ENCODE data around the gene NFIA. TPM values are rescaled to one million over a fixed set of nuclear protein-coding genes. Genes with fewer than 3 reads are reported as not detected.
"Not testable (repeated sequence)": the region's sequence is repeated elsewhere in the genome, so short reads cannot be mapped to it uniquely, and the experiment has no call there.

The NFIA gene
- total RNA-seq, 1 experiment from 2014 or later = 0.35 TPM

DNA sequence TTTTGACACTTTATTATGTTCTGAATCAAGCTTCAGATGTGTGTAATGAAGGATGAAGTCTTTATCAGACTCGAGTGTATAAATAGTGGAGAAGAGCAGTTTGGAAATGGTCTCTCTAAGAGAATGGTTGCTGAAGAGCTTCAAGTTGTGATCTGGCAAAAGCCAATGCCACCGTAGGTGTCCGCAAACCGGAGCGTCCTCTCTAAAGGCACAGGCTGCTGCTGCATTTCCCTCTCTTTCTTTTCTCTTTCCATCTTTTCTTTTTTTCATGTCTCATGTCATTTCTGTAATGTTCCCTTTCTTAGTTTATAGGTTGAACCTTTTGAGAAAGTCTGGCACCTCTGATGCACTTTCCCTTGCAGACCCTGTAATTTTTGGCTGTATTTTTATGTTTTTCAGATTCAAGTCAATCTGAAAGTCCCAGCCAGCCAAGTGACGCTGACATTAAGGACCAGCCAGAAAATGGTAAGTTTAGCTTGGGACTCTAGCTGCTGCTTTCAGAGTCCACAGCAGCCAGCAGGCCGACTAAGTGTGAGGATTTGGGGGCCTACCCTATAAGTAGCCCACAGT is 194.8 kb downstream of the NFIA start:
- WGBS (ENCODE audit: extremely low coverage, insufficient read length, low lambda C conversion rate) = no CpG with 5 or more reads among the region's 7 CpGs
- H2BK20ac ChIP-seq (ENCODE audit: low read depth, low read length, poor library complexity, severe bottlenecking) = no peak overlapping the region
- H3K14ac ChIP-seq (ENCODE audit: insufficient read depth, low read length) = no peak overlapping the region
- peaks cover 19% of the 10 kb centered on the region in 2 experiments for H3K4me1 Mint-ChIP-seq
- no peak overlapping the region for H2AK5ac ChIP-seq (ENCODE audit: insufficient read length, low read length)
- no peaks in the 10 kb centered on the region for H3K23me2 ChIP-seq (ENCODE audit: insufficient read length, low read depth, low read length, poor library complexity, severe bottlenecking)
- no peaks in the 10 kb centered on the region for H3K4me1 ChIP-seq (ENCODE audit: insufficient read depth, low read length)
- no peak overlapping the region for H3K9ac ChIP-seq (ENCODE audit: extremely low read depth, insufficient read length, low read length)
- H4K5ac ChIP-seq (ENCODE audit: insufficient read length, low read depth, low read length) = no peak overlapping the region
- no peak overlapping the region for H3K4ac ChIP-seq (ENCODE audit: low read depth, low read length)
- H3T11ph ChIP-seq (ENCODE audit: low read length) = no peak overlapping the region
- DNase-seq = no peak
- H3K27me3 Mint-ChIP-seq (ENCODE audit: low read depth) = no peaks in the 10 kb centered on the region
- H3K18ac ChIP-seq (ENCODE audit: insufficient read length, low read depth, low read length) = no peak overlapping the region
- no peak overlapping the region for H3K4me3 Mint-ChIP-seq
- no peak overlapping the region for H3K56ac ChIP-seq (ENCODE audit: insufficient read length, low read depth, low read length)
- H4K8ac ChIP-seq (replicated peaks; ENCODE audit: insufficient read length, low read depth, low read length) = no peak overlapping the region
- no peak overlapping the region for H3K4me2 ChIP-seq (ENCODE audit: insufficient read depth, insufficient read length, low read length)
- H3K23ac ChIP-seq (ENCODE audit: insufficient read length, low read depth, low read length) = no peak overlapping the region
- no peak overlapping the region for H4K91ac ChIP-seq (ENCODE audit: insufficient read length, low read depth, low read length)
- no peaks in the 10 kb centered on the region for H3K36me3 Mint-ChIP-seq (ENCODE audit: insufficient read depth in 1 of 3, low read depth in 3 of 3)
- no peaks in the 10 kb centered on the region for H3K79me2 ChIP-seq (ENCODE audit: insufficient read depth, low read length)
- H3K9me3 Mint-ChIP-seq = no peaks in the 10 kb centered on the region
- no peak overlapping the region for H2BK12ac ChIP-seq (ENCODE audit: insufficient read length, low read depth, low read length)
- peak overlapping the region; percentile 41 to 74 (median 53); a peak in 3 of 7 replicates for H3K27ac Mint-ChIP-seq
- no peak overlapping the region for H3K27ac ChIP-seq (ENCODE audit: insufficient read length, low read depth, low read length)
- H2BK5ac ChIP-seq (ENCODE audit: insufficient read length, low read length) = no peak overlapping the region
- TF ChIP-seq, protein P1, sequence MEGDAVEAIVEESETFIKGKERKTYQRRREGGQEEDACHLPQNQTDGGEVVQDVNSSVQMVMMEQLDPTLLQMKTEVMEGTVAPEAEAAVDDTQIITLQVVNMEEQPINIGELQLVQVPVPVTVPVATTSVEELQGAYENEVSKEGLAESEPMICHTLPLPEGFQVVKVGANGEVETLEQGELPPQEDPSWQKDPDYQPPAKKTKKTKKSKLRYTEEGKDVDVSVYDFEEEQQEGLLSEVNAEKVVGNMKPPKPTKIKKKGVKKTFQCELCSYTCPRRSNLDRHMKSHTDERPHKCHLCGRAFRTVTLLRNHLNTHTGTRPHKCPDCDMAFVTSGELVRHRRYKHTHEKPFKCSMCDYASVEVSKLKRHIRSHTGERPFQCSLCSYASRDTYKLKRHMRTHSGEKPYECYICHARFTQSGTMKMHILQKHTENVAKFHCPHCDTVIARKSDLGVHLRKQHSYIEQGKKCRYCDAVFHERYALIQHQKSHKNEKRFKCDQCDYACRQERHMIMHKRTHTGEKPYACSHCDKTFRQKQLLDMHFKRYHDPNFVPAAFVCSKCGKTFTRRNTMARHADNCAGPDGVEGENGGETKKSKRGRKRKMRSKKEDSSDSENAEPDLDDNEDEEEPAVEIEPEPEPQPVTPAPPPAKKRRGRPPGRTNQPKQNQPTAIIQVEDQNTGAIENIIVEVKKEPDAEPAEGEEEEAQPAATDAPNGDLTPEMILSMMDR (conservative IDR thresholded peaks at IDR 0.05) = no peak
- no peaks in the 10 kb centered on the region for H3K9me3 ChIP-seq (ENCODE audit: control insufficient read depth, low read depth, low read length)
- no peak overlapping the region for H2AFZ ChIP-seq (ENCODE audit: low read length)
- H4K20me1 ChIP-seq (ENCODE audit: control insufficient read depth, insufficient read depth, insufficient read length) = no peaks in the 10 kb centered on the region
- no peak overlapping the region for H2BK120ac ChIP-seq (ENCODE audit: low read depth, low read length, poor library complexity, severe bottlenecking)
- H3K79me1 ChIP-seq (ENCODE audit: insufficient read depth, low read depth, low read length, poor library complexity, severe bottlenecking) = no peaks in the 10 kb centered on the region
- H2BK15ac ChIP-seq (ENCODE audit: low read depth, low read length) = no peak overlapping the region
- no peaks in the 10 kb centered on the region for H3K27me3 ChIP-seq (ENCODE audit: insufficient read depth, low read length)

DNA sequence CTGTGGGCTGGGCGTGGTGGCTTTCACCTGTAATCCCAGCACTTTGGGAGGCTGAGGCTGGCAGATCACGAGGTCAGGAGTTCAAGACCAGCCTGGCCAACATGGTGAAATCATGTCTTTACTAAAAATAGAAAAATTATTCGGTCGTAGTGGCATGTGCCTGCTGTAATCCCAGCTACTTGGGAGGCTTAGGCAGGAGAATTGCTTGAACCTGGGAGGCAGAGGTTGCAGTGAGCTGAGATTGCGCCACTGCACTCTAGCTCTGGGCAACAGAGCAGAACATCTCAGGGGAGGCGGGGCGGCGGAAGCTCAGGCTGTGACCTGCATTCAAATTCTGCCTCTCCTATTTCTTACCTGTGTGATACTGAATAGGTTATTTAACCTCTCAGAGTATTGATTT is 196.1 kb downstream of the NFIA start:
- H2BK15ac ChIP-seq (ENCODE audit: low read depth, low read length); H3K36me3 Mint-ChIP-seq (ENCODE audit: insufficient read depth in 1 of 3, low read depth in 3 of 3); H3K79me1 ChIP-seq (ENCODE audit: insufficient read depth, low read depth, low read length, poor library complexity, severe bottlenecking); H3K14ac ChIP-seq (ENCODE audit: insufficient read depth, low read length); H3K56ac ChIP-seq (ENCODE audit: insufficient read length, low read depth, low read length); H3K79me2 ChIP-seq (ENCODE audit: insufficient read depth, low read length); DNase-seq; H2BK5ac ChIP-seq (ENCODE audit: insufficient read length, low read length); H3K23me2 ChIP-seq (ENCODE audit: insufficient read length, low read depth, low read length, poor library complexity, severe bottlenecking); H4K91ac ChIP-seq (ENCODE audit: insufficient read length, low read depth, low read length); H3K4ac ChIP-seq (ENCODE audit: low read depth, low read length); H3K4me1 ChIP-seq (ENCODE audit: insufficient read depth, low read length); H3K27me3 ChIP-seq (ENCODE audit: insufficient read depth, low read length); H3K4me2 ChIP-seq (ENCODE audit: insufficient read depth, insufficient read length, low read length); H3K18ac ChIP-seq (ENCODE audit: insufficient read length, low read depth, low read length); H3K27ac ChIP-seq (ENCODE audit: insufficient read length, low read depth, low read length); H3K9me3 ChIP-seq (ENCODE audit: control insufficient read depth, low read depth, low read length); H3T11ph ChIP-seq (ENCODE audit: low read length); H2BK120ac ChIP-seq (ENCODE audit: low read depth, low read length, poor library complexity, severe bottlenecking); H3K9ac ChIP-seq (ENCODE audit: extremely low read depth, insufficient read length, low read length); H3K9me3 Mint-ChIP-seq; H2AFZ ChIP-seq (ENCODE audit: low read length); H3K4me3 Mint-ChIP-seq; H4K20me1 ChIP-seq (ENCODE audit: control insufficient read depth, insufficient read depth, insufficient read length); H4K8ac ChIP-seq (replicated peaks; ENCODE audit: insufficient read length, low read depth, low read length); H2BK12ac ChIP-seq (ENCODE audit: insufficient read length, low read depth, low read length); H2BK20ac ChIP-seq (ENCODE audit: low read depth, low read length, poor library complexity, severe bottlenecking); H3K27me3 Mint-ChIP-seq (ENCODE audit: low read depth); H3K23ac ChIP-seq (ENCODE audit: insufficient read length, low read depth, low read length); H4K5ac ChIP-seq (ENCODE audit: insufficient read length, low read depth, low read length); H2AK5ac ChIP-seq (ENCODE audit: insufficient read length, low read length): not testable (repeated sequence)
- Mint-ChIP-seq H3K4me1 (peaks cover 27 to 29% of the 10 kb centered on the region in 2 experiments), H3K27ac (0 out of 7 replicates have a peak overlapping the region, but pooled peaks of 1 of the 3 experiments have one; percentile 62)
- no CpG with 5 or more reads among the region's 8 CpGs for WGBS (ENCODE audit: extremely low coverage, insufficient read length, low lambda C conversion rate)

All from H9 (cell line).